TTC549 (cell line): ENCODE data around the gene NMS.

Experiments used
- FAIRE-seq: peaks from 2 replicates; lab custom pipeline; 2012; peaks lifted over from hg19 to GRCh38; lab: Jason Lieb, UNC

The NMS gene

DNA sequence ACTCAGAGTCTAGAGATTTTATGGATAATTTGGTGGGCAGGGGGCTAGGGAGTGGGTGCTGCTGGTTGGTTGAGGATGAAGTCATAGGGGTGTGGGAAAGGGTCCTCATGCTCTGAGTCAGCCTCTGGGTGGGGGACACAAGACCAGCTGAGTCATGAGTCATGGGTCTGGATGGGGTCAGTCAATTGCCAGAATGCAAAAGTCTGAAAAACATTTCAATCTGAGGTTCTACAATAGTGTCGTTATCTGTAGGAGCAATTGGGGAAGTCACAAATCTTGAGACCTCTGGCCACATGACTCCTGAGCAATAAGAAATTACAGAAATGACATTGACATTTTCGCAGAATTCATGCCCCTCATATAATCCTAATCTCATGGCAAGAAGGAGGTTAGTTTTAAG lies 15.1 kb downstream of the NMS start:
- FAIRE-seq = no peak

DNA sequence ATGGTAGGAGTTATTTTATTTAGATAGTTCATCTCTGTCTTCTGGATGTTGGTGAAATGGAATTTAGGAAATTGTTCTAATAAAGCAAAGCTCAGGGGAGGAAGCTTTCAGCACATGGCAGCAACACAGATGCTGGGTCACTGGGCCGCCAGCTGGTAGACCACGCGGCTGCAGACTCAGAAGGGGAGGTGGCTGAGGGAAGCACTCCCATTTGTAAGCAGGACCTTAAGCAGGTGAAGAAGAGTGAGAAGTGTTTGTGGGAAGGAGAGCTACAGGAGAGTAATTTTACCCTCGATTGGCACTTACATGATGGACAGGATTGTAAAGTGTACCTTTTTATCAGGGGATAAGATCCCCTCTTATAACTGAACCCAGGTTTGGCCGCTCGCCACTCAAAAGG lies 24.4 kb downstream of the NMS start:
- FAIRE-seq = no peak

DNA sequence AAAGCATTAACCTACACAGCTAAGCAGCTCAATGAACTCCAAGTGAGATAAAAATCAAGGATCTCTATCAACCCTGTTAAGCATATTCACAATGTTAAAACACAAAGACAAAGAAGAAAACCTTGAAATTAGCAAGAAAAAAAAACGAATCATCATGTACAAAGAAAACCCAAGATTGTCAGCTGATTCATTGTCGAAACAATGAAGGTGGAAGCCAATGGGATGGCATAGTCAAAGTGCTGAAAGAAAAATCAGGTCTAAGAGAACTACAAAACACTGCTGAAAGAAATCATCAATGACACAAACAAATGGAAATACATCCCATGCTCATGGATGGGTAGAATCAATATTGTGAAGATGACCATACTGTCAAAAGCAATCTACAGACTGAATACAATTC lies 32.5 kb downstream of the NMS start:
- no peak for FAIRE-seq

DNA sequence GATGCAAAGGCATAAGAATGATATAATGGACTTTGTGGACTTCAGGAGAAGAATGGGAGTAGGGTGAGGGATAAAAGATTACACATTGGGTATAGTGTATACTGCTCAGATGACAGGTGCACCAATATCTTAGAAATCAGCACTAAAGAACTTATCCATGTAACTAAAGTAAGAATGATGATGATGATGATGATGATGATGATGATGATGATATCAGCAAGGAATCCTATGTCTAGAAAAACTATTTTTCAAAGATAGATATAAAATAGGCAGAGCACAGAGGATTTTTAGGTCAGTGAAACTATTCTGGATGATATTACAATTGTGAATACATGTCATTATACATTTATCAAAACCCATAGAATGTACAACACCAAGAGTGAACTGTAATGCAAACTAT lies 34.3 kb downstream of the NMS start:
- no peak for FAIRE-seq

DNA sequence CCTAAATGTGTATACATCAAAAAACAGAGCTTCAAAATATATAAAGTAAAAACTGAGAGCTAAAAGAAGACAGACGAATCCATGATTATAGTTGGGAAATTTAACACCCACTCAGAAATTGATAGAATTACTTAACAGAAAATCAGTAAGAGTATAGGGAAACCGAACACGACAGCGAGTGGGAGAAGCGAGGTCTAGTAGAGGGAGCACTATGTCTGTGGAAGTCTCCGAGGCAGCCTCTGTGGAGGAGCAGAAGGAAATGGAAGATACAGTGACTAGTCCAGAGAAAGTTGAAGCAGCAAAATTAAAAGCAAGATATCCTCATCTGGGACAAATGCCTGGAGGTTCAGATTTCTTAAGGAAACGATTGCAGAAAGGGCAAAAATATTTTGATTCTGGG lies 38.8 kb downstream of the NMS start:
- FAIRE-seq = no peak

GRCh38 chr2:100513650-100514049 lies 43.4 kb downstream of the NMS start:
- no peak for FAIRE-seq

DNA sequence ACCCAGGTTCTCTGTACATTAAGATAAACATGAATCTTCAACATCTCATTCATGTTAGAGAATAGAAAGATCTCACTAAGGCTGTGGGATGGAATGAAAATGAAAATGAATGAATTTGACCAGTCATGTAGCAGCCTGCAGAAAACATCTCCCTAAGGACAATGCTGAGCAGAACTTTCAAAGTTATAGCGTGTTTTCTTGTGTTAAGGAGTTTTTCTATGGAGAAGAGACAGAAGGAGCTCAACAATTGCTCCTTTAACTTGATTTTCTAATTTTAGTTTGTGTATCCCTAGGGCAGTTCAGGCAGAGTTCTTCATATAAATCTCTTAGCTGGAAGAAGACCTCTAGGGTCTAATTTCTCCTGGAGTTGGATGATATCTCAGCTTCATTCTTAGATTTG lies 47.3 kb downstream of the NMS start:
- no peak for FAIRE-seq

- FAIRE-seq = no peak
Observed at GRCh38 chr2:100518801-100519200, 48.5 kb downstream of the NMS start.

- no peak for FAIRE-seq
Observed at GRCh38 chr2:100520224-100520623, 49.9 kb downstream of the NMS start.

GRCh38 chr2:100522430-100522829 lies 52.1 kb downstream of the NMS start:
- FAIRE-seq = no peak

- no peak for FAIRE-seq
Observed at GRCh38 chr2:100524331-100524730, 54.0 kb downstream of the NMS start.

GRCh38 chr2:100526868-100527267 lies 56.6 kb downstream of the NMS start:
- FAIRE-seq = no peak

DNA sequence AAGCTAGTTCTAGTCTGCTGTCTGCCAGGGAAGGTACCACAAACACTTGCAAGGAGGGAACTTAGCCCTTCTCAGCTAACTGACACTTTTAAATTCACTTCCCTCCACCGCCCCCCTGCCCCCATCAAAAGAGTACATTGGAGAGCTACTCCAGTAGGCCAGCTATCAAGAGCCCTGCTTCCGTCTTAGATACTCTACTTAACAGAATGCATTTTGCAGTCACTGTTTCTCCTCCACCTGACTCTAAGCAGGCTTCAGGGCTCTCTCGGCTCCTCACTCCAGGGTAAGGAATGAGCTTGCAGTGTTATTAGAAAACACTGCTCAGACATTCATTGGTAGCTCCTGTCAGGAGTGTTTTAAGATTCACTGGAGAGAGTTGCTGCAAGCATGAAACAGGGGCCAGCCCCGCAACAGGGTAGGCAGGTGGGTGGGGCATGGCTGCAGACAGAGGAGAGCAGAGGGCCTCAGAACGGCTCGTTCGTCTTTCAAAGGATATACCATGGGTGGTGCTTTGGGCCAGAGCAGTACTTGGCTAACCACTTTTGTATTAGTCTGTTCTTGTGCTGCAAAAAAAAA lies 57.2 kb downstream of the NMS start:
- no peak for FAIRE-seq

GRCh38 chr2:100529176-100529575 lies 58.9 kb downstream of the NMS start:
- FAIRE-seq = no peak

DNA sequence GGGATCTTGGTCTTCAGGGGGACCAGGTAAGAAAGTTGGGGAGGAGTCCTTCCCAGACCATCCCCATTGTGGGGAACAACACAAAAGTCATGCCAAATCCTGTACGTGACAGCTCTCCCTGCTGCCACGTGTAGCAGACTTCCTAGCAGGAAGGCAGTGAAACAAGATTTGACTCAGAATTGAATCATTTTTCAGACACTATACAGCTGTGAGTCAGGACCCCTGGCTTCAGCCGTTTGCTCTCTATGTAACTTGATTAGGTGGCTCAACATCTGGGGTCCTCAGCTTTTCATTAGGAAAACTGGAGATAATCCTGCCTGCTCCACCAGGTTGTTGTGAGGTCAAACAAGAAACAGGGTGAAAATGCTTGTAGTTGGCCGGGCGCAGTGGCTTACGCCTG lies 59.6 kb downstream of the NMS start:
- FAIRE-seq = no peak
